GM23248 (cell line): ENCODE data around the gene CLCN7.

Experiments
- EZH2 ChIP-seq: fragments of 200-600 bp; sonication (generic); IDR thresholded peaks from 2 replicates; pipeline ENCODE4 v1.6.1; 2018; ENCODE audit warnings: antibody characterized with exemption, mild to moderate bottlenecking; ENCODE audit not compliant: insufficient read depth, poor library complexity, severe bottlenecking
- EZH2phosphoT487 ChIP-seq: fragments of 200-600 bp; sonication (generic); IDR thresholded peaks from 2 replicates; pipeline ENCODE4 v1.6.1; 2018; ENCODE audit warnings: antibody characterized with exemption, moderate library complexity, mild to moderate bottlenecking, low read depth; ENCODE audit not compliant: insufficient read depth

GRCh38 chr16:1447965-1448364, 26.9 kb downstream of the CLCN7 start:
- no peak for TF ChIP-seq EZH2
- no peak for TF ChIP-seq EZH2phosphoT487
